Hepatocyte (in vitro differentiated cells): ENCODE measurements around the gene GPR149. TPM values are rescaled to one million over a fixed set of nuclear protein-coding genes. Genes with fewer than 3 reads are reported as not detected.

ENCODE experiments used
- DNase-seq: peaks from one replicate; pipeline ENCODE4 v3.0.0-alpha.2; 2016; ENCODE audit warnings: low spot score
- H2AFZ ChIP-seq: fragments of 200-600 bp; sonication (generic); 2 replicates; pipeline ENCODE4 v1.6.0; 2016; ENCODE audit warnings: antibody characterized with exemption, mild to moderate bottlenecking
- H3K27ac ChIP-seq: fragments of 200-600 bp; sonication (generic); 2 replicates; pipeline ENCODE4 v1.5.1; 2016; ENCODE audit warnings: mild to moderate bottlenecking
- H3K27me3 ChIP-seq: fragments of 200-600 bp; sonication (generic); 2 replicates; pipeline ENCODE4 v1.6.1; 2016
- H3K36me3 ChIP-seq: fragments of 200-600 bp; sonication (generic); replicated peaks from 2 replicates; pipeline ENCODE4 v1.5.1; 2016; ENCODE audit warnings: low read depth; ENCODE audit not compliant: insufficient read depth
- H3K4me1 ChIP-seq: fragments of 200-600 bp; sonication (generic); 2 replicates; pipeline ENCODE4 v1.5.1; 2016; ENCODE audit warnings: mild to moderate bottlenecking, moderate library complexity; ENCODE audit not compliant: insufficient read depth
- H3K4me2 ChIP-seq: fragments of 200-600 bp; sonication (generic); 2 replicates; pipeline ENCODE4 v1.6.0; 2016
- H3K4me3 ChIP-seq: fragments of 200-600 bp; sonication (generic); 2 replicates; pipeline ENCODE4 v1.5.1; 2016; ENCODE audit warnings: mild to moderate bottlenecking
- H3K79me2 ChIP-seq: fragments of 200-600 bp; sonication (generic); 2 replicates; pipeline ENCODE4 v1.6.0; 2017; ENCODE audit warnings: mild to moderate bottlenecking
- H3K9me2 ChIP-seq: fragments of 200-600 bp; sonication (generic); replicated peaks from 2 replicates; pipeline ENCODE4 v1.6.0; 2017; ENCODE audit warnings: mild to moderate bottlenecking; ENCODE audit not compliant: insufficient read depth
- H3K9me3 ChIP-seq: fragments of 200-600 bp; sonication (generic); 2 replicates; pipeline ENCODE4 v1.5.1; 2016; ENCODE audit warnings: low read depth, mild to moderate bottlenecking
- H4K20me1 ChIP-seq: fragments of 200-600 bp; sonication (generic); 2 replicates; pipeline ENCODE4 v1.6.0; 2016; ENCODE audit warnings: mild to moderate bottlenecking; ENCODE audit not compliant: insufficient read depth, poor library complexity, severe bottlenecking
- CTCF ChIP-seq: fragments of 200-600 bp; sonication (generic); IDR thresholded peaks from 2 replicates; pipeline ENCODE4 v1.5.1; 2016; ENCODE audit warnings: antibody characterized with exemption, mild to moderate bottlenecking; ENCODE audit not compliant: poor library complexity
- EZH2 ChIP-seq: fragments of 200-600 bp; sonication (generic); IDR thresholded peaks from 2 replicates; pipeline ENCODE4 v1.6.1; 2016; ENCODE audit warnings: antibody characterized with exemption, mild to moderate bottlenecking, borderline replicate concordance
- EZH2phosphoT487 ChIP-seq: fragments of 200-600 bp; sonication (generic); IDR thresholded peaks from one replicate; pipeline ENCODE4 v1.6.1; 2018; ENCODE audit warnings: antibody characterized with exemption, mild to moderate bottlenecking, low read depth, moderate library complexity; ENCODE audit not compliant: unreplicated experiment, severe bottlenecking
- WGBS: methylation state at CpG from one replicate; pipeline ENCODE4 v1.1.6; 2016; ENCODE audit warnings: low lambda C conversion rate; ENCODE audit errors: missing lambda C conversion rate; 5-methylcytosine and 5-hydroxymethylcytosine counted together
- polyA plus RNA-seq: library from polyadenylated mRNA; unstranded; fragments of >200 nt; fragmentation: Nextera tagmentation; extraction: Ambion mirVana; gene quantifications from 2 replicates; pipeline ENCODE4 v1.2.1, GENCODE V29; 2016
- total RNA-seq: library from RNA; depleted of rRNA; stranded (reverse); fragments of >200 nt; gene quantifications from 2 replicates; pipeline ENCODE4 v1.2.3, GENCODE V29; 2014

Gene GPR149
- 0.44 TPM in 1 of 2 replicates, not detected in the other for total RNA-seq
- 0.21 TPM in 1 of 2 replicates, not detected in the other for polyA plus RNA-seq

GRCh38 chr3:154430014-154430413, at the start of gene GPR149:
Gene GPR149, minus strand, starts transcription at chr3:154430190. Its CDS starts 575 bp downstream, at chr3:154429615.
- peaks cover 64% of the 10 kb centered on the region for H3K27me3 ChIP-seq
- peak within 1 kb of the TSS; percentile 89 for H3K4me2 ChIP-seq
- no peak within 1 kb of the TSS for H3K27ac ChIP-seq
- 12% methylated on average over 7 of the region's 7 CpGs for WGBS
- peak; percentile 60 for DNase-seq
- peak; percentile 24 for TF ChIP-seq CTCF
- no peak for TF ChIP-seq EZH2phosphoT487
- TF ChIP-seq EZH2: no peak
- no peaks in the 10 kb centered on the region for H3K9me2 ChIP-seq
- no peaks in the 10 kb centered on the region for H3K36me3 ChIP-seq
- no peaks in the 10 kb centered on the region for H4K20me1 ChIP-seq
- no peak within 1 kb of the TSS for H2AFZ ChIP-seq
- peak within 1 kb of the TSS; percentile 43 for H3K4me3 ChIP-seq
- H3K4me1 ChIP-seq: peaks cover 24% of the 10 kb centered on the region
- no peaks in the 10 kb centered on the region for H3K9me3 ChIP-seq
- H3K79me2 ChIP-seq: no peaks in the 10 kb centered on the region

GRCh38 chr3:154473769-154474168, 43.8 kb upstream of the GPR149 start:
- no peak for TF ChIP-seq EZH2phosphoT487
- TF ChIP-seq EZH2: no peak
- TF ChIP-seq CTCF: no peak
- Histone ChIP-seq H3K9me3 (peaks cover 5% of the 10 kb centered on the region), H3K27ac (no peak overlapping the region), H4K20me1 (no peaks in the 10 kb centered on the region), H3K4me2 (no peak overlapping the region), H3K27me3 (no peaks in the 10 kb centered on the region), H3K79me2 (no peaks in the 10 kb centered on the region), H3K36me3 (no peaks in the 10 kb centered on the region), H3K9me2 (no peaks in the 10 kb centered on the region), H2AFZ (no peak overlapping the region), H3K4me1 (no peaks in the 10 kb centered on the region), H3K4me3 (no peak overlapping the region)
- DNase-seq: no peak

GRCh38 chr3:154469585-154469984, 39.6 kb upstream of the GPR149 start:
- Histone ChIP-seq H2AFZ (no peak overlapping the region), H3K4me3 (no peak overlapping the region), H3K36me3 (no peaks in the 10 kb centered on the region)

More at GRCh38 chr3:154469585-154469984, 39.6 kb upstream of the GPR149 start:
- Histone ChIP-seq H4K20me1 (no peaks in the 10 kb centered on the region), H3K27me3 (no peaks in the 10 kb centered on the region), H3K27ac (no peak overlapping the region), H3K79me2 (no peaks in the 10 kb centered on the region), H3K4me2 (no peak overlapping the region), H3K9me2 (no peaks in the 10 kb centered on the region), H3K9me3 (peaks cover 5% of the 10 kb centered on the region), H3K4me1 (no peaks in the 10 kb centered on the region)
- WGBS: 100% methylated on average over 1 of the region's 1 CpG
- no peak for DNase-seq
- TF ChIP-seq EZH2phosphoT487 (no peak), CTCF (no peak), EZH2 (no peak)
